Measurements from ENCODE around the gene PHRF1.

Gene PHRF1, protein sequence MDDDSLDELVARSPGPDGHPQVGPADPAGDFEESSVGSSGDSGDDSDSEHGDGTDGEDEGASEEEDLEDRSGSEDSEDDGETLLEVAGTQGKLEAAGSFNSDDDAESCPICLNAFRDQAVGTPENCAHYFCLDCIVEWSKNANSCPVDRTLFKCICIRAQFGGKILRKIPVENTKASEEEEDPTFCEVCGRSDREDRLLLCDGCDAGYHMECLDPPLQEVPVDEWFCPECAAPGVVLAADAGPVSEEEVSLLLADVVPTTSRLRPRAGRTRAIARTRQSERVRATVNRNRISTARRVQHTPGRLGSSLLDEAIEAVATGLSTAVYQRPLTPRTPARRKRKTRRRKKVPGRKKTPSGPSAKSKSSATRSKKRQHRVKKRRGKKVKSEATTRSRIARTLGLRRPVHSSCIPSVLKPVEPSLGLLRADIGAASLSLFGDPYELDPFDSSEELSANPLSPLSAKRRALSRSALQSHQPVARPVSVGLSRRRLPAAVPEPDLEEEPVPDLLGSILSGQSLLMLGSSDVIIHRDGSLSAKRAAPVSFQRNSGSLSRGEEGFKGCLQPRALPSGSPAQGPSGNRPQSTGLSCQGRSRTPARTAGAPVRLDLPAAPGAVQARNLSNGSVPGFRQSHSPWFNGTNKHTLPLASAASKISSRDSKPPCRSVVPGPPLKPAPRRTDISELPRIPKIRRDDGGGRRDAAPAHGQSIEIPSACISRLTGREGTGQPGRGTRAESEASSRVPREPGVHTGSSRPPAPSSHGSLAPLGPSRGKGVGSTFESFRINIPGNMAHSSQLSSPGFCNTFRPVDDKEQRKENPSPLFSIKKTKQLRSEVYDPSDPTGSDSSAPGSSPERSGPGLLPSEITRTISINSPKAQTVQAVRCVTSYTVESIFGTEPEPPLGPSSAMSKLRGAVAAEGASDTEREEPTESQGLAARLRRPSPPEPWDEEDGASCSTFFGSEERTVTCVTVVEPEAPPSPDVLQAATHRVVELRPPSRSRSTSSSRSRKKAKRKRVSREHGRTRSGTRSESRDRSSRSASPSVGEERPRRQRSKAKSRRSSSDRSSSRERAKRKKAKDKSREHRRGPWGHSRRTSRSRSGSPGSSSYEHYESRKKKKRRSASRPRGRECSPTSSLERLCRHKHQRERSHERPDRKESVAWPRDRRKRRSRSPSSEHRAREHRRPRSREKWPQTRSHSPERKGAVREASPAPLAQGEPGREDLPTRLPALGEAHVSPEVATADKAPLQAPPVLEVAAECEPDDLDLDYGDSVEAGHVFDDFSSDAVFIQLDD (N-terminal part only)

DNA sequence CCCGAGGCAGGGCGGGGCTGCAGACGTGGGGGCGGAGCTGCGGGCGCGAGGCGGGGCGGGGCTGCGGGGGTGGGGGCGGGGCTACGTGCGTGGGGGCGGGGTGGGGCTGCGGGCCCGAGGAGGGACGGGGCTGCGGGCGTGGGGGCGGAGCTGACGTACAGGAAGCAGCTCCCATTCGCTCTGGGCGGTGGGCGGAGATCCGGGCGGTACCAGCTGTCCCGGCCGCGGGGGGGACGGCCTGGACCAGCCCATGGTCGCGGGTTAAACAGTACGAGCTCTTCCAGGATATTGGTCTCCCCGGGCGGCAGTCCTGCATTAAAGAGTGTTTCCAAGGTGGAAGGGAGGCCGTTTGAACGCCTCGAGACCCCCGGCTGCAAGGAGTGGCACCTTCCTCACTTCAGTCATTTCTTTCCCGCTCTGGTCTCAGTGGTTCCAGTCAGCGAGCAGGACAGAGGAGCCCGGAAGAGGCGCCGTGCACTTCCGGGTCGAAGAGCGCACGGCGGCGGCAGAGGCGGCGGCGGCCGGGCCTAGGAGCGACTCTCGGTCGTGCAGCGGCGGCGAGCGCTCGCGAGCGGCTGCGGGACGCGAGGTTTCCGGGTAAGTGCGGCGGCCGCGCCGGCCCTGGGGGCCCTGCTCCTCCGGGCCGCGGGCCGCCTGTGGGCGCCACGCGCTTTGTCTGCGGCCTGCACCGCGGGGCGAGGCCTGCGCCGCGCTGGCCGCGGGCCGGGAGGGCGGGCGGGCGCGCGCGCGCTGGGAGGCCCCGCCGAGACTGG lies at the start of gene PHRF1:
PHRF1 (plus strand) TSS at position 475 of the 773 bp plus-strand sequence. CDS start 5,043 bp downstream, outside the sequence.
- H3K9me3 ChIP-seq (ENCODE audit: control insufficient read depth, low read depth, low read length): no peaks in the 10 kb centered on the region
- peak within 1 kb of the TSS; percentile 99 for H3K9ac ChIP-seq (ENCODE audit: low read length)
- H3K36me3 ChIP-seq (ENCODE audit: control insufficient read depth, low read depth, low read length): no peaks in the 10 kb centered on the region
- H3K27ac ChIP-seq (ENCODE audit: low read length): peak within 1 kb of the TSS; percentile 98
- H3K4me3 ChIP-seq (ENCODE audit: low read length): peak within 1 kb of the TSS; percentile 82
- H3K4me1 ChIP-seq (ENCODE audit: control insufficient read depth, low read depth, low read length): peaks cover 16% of the 10 kb centered on the region
- H3K27me3 ChIP-seq (ENCODE audit: control insufficient read depth, insufficient read depth, low read length): peaks cover 24% of the 10 kb centered on the region

DNA sequence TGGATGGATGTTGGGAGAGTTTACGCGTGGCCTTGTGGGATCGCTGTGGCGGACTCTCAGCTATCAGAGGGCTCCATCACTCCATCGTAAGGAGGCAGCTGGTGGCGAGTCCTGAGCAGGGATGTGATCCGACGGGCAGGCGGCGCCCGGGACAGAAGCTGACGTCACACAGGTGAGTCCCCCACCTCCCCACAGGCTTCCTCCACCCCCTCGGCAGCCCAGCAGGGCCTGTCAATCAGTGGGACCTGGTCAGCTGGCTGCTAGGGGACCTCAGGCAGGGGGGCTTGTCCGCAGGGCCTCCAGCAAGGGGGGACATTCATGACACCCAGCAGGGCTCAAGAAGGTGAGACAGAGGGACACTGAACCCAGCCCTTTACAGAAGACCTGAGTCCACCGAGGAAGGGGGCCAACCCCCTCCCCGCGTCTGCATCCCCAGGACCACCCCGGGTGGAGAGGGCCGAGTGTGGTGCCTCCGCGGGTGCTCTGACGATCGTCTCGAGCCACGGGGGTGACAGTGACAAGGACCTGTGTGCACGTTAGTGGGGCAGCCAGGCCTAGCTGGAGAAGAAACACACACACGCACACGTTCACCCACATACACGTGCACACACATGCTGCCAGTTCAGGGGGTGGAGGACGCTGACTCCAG lies 48.0 kb upstream of the PHRF1 start:
- Histone ChIP-seq H3K9ac (ENCODE audit: low read length) (no peak overlapping the region), H3K9me3 (ENCODE audit: control insufficient read depth, low read depth, low read length) (no peaks in the 10 kb centered on the region), H3K27me3 (ENCODE audit: control insufficient read depth, insufficient read depth, low read length) (no peaks in the 10 kb centered on the region), H3K4me1 (ENCODE audit: control insufficient read depth, low read depth, low read length) (no peaks in the 10 kb centered on the region), H3K36me3 (ENCODE audit: control insufficient read depth, low read depth, low read length) (no peaks in the 10 kb centered on the region), H3K4me3 (ENCODE audit: low read length) (no peak overlapping the region), H3K27ac (ENCODE audit: low read length) (no peak overlapping the region)

DNA sequence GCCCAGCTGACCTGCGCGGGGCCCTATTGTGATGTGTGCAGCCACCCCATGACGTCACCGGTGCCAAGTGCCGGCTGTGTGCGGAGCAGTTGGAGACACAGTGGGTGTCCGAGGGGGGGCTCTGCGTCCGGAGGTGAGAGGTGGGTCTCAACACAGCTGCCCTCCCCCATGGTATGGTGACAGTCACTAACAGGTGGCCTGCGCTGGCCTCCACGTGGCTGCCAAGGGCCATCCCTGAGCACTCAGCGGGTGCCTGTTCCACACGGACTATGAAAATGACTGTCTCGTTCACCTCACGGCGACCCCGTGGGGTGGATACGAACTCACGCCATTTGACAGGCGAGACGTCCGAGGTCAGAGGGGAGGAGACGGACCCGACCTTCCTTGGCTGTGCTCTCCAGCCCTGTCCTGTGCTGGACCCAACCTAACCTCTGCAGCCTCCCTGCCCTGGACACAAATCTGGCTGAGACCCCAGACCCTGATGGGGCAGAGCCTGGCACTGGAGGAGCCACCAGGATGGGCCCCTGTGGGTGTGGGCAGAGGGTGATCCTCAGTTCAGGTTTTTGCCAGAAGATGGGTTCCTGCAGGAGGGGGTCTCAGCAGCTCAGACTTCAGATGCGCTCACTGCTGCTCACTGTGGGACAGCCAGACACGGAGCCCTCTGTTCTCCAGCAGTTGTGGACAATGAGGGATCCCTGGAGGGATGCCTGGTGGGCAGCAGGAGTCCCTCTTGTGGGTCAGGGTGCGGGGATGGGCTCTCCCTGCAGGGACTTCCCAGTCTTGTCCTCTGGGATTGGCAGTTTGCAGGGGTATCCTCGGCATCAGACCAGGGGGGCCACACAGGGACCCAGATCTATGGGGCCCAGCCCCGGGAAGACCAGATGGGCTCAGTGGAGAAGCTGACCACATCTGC lies 47.2 kb upstream of the PHRF1 start:
- Histone ChIP-seq H3K4me3 (ENCODE audit: low read length) (no peak overlapping the region), H3K36me3 (ENCODE audit: control insufficient read depth, low read depth, low read length) (no peaks in the 10 kb centered on the region), H3K4me1 (ENCODE audit: control insufficient read depth, low read depth, low read length) (no peaks in the 10 kb centered on the region), H3K9ac (ENCODE audit: low read length) (no peak overlapping the region), H3K27ac (ENCODE audit: low read length) (no peak overlapping the region), H3K9me3 (ENCODE audit: control insufficient read depth, low read depth, low read length) (no peaks in the 10 kb centered on the region), H3K27me3 (ENCODE audit: control insufficient read depth, insufficient read depth, low read length) (no peaks in the 10 kb centered on the region)

DNA sequence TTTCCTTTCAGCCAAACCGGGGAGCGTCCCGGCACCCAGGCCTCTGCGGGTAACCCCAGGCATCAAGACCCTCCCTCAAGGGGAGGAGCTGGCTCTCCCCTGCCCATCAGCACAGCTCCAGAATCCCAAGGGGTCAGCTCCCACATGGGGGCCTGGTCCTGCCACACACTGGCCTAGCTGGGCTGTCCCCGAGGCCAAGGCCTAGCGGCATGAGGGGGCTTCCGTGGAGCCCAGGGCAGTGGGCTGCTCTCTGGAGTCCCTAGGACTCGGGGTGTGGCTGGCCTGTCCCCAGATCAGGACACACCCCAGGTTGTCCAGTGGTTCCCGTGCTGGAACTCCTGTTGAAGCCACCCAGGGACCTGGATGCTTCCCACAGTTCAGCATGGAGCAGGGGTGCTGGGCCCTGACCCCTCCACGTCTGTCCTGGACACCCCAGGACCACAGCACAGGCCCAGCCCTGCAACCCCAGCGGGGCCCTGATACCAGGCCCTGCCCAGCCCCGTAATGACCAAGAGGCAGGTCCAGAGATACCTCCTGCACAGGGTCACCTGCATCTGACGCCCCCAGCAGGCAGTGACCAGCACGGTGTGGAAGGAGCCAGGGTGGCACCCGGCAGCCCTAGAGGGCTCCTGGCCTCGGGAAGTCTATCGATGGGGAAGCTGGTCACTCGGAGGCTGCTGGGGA lies 46.4 kb upstream of the PHRF1 start:
- Histone ChIP-seq H3K27ac (ENCODE audit: low read length) (no peak overlapping the region), H3K36me3 (ENCODE audit: control insufficient read depth, low read depth, low read length) (no peaks in the 10 kb centered on the region), H3K9me3 (ENCODE audit: control insufficient read depth, low read depth, low read length) (no peaks in the 10 kb centered on the region), H3K4me1 (ENCODE audit: control insufficient read depth, low read depth, low read length) (no peaks in the 10 kb centered on the region), H3K4me3 (ENCODE audit: low read length) (no peak overlapping the region), H3K27me3 (ENCODE audit: control insufficient read depth, insufficient read depth, low read length) (no peaks in the 10 kb centered on the region), H3K9ac (ENCODE audit: low read length) (no peak overlapping the region)

DNA sequence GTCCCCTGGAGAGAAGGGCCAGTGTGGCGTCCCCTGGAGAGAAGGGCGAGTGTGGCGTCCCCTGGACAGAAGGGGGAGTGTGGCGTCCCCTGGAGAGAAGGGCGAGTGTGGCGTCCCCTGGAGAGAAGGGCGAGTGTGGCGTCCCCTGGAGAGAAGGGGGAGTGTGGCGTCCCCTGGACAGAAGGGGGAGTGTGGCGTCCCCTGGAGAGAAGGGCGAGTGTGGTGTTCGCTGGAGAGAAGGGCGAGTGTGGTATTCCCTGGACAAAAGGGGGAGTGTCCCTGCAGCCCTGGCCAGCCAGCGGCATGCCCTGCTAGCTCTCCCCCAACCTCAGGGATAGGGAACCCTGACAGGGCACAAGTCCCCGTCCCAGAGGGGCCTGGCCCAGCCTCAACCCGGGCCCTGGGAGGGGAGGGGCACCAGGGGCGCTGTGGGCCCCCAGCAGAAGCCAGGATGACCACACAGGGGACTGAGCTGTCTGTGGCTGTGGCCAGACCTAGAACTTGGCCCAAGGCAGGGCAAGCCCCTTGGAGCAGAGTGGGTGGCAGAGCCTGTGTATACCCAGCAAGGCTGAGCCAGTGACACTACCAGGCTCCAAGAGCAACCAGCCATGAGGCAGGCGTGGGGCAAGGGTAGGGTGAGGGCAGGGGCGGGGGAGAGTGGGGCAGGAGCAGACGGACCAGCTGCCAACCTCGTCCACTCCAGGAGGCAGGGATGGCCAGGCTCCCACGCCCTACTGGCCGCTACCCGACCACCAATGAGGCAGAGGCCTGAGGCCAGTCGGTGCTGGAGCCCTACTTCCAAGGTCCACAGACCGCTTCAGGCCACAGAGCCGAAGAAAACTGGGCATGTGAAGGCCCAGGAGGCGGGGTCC lies 45.1 kb upstream of the PHRF1 start:
- Histone ChIP-seq H3K9ac (ENCODE audit: low read length) (no peak overlapping the region), H3K4me1 (ENCODE audit: control insufficient read depth, low read depth, low read length) (no peaks in the 10 kb centered on the region), H3K27ac (ENCODE audit: low read length) (no peak overlapping the region), H3K9me3 (ENCODE audit: control insufficient read depth, low read depth, low read length) (no peaks in the 10 kb centered on the region), H3K4me3 (ENCODE audit: low read length) (no peak overlapping the region), H3K27me3 (ENCODE audit: control insufficient read depth, insufficient read depth, low read length) (peaks cover 3% of the 10 kb centered on the region), H3K36me3 (ENCODE audit: control insufficient read depth, low read depth, low read length) (no peaks in the 10 kb centered on the region)

DNA sequence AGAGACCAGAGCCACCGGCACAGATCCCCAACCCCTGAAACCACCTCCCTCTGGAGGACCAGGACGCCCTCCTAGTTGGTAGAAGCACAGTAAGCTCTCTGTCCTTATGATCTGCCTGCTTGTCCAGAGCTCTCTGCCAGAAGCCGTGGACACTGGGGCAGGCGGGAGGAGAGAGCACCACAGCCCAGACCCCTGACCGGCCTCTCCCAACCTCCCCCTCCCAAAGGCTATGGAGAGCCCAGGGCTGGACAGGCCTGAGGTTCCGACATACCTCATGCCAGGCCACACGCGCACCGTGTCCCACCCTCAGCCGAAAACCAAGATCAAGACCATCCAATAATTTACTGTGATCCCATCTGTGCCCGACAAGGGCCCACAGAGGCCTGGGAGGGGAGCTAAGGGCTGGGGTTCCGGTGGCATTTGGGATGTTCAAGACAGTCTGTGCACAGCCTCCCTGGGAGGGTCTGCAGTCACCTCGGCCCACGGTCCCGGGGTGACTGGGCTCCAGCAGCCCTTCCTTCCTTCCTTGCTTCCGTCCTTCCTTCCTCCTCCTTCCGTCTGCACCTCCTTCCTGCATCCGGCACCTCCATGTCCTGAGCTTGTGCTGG lies 44.2 kb upstream of the PHRF1 start:
- H3K4me3 ChIP-seq (ENCODE audit: low read length): no peak overlapping the region
- H3K36me3 ChIP-seq (ENCODE audit: control insufficient read depth, low read depth, low read length): no peaks in the 10 kb centered on the region
- H3K27ac ChIP-seq (ENCODE audit: low read length): no peak overlapping the region
- peaks cover 11% of the 10 kb centered on the region for H3K27me3 ChIP-seq (ENCODE audit: control insufficient read depth, insufficient read depth, low read length)
- no peaks in the 10 kb centered on the region for H3K4me1 ChIP-seq (ENCODE audit: control insufficient read depth, low read depth, low read length)
- no peaks in the 10 kb centered on the region for H3K9me3 ChIP-seq (ENCODE audit: control insufficient read depth, low read depth, low read length)
- H3K9ac ChIP-seq (ENCODE audit: low read length): no peak overlapping the region

DNA sequence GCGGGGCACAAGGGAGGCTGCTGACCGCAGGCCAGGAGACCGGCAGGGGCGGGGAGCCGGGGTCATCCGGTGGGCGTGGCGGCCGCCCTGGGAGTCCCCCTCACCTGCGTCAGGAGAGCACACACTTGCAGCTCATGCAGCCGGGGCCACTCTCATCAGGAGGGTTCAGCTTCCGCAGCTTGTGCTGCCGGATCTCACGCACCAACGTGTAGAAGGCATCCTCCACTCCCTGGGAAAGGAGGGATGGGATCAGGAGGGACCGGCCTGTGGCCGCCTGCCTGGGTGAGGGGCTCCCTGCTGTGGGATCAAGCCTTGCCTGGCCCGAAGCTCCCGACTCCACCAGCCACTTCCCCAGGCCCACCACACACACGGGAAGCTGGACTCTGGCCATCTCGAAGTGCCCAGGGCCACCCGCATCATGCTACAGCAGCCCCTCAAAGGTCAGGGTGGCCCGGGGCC lies 43.7 kb upstream of the PHRF1 start:
- H3K4me3 ChIP-seq (ENCODE audit: low read length): no peak overlapping the region
- H3K9me3 ChIP-seq (ENCODE audit: control insufficient read depth, low read depth, low read length): no peaks in the 10 kb centered on the region
- no peak overlapping the region for H3K9ac ChIP-seq (ENCODE audit: low read length)
- peaks cover 16% of the 10 kb centered on the region for H3K27me3 ChIP-seq (ENCODE audit: control insufficient read depth, insufficient read depth, low read length)
- H3K4me1 ChIP-seq (ENCODE audit: control insufficient read depth, low read depth, low read length): no peaks in the 10 kb centered on the region
- H3K27ac ChIP-seq (ENCODE audit: low read length): no peak overlapping the region
- no peaks in the 10 kb centered on the region for H3K36me3 ChIP-seq (ENCODE audit: control insufficient read depth, low read depth, low read length)

DNA sequence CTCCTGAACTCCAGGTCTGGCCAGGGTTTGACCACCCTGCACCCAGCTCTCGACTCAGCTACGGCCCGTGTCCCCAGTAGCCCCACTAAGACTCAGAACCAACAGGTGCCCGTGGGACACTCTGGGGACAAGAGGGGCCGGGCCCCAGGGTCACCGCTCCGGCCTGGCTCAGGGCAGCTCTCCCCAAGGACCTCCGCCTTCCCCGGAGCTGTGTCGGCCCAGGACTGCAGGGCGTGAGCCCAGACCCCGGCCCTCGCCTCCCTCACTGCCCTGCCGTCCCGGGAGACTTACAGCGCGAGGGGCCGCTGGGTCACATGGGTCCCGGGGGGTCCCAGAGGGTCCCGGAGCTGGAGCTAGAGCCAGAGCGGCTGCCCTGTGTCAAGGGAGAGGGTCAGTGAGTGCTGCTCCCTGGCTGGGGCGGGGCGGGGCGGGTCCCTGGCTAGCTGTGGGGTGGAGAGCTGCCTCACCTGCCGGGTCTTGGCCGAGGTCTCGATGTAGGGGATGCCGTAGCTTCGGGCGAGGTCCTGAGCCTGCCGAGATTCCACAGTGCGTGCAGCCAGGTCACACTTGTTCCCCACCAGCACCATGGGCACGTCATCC lies 43.2 kb upstream of the PHRF1 start:
- Histone ChIP-seq H3K27ac (ENCODE audit: low read length) (no peak overlapping the region), H3K4me1 (ENCODE audit: control insufficient read depth, low read depth, low read length) (no peaks in the 10 kb centered on the region), H3K9ac (ENCODE audit: low read length) (no peak overlapping the region), H3K9me3 (ENCODE audit: control insufficient read depth, low read depth, low read length) (no peaks in the 10 kb centered on the region), H3K27me3 (ENCODE audit: control insufficient read depth, insufficient read depth, low read length) (peaks cover 22% of the 10 kb centered on the region), H3K36me3 (ENCODE audit: control insufficient read depth, low read depth, low read length) (no peaks in the 10 kb centered on the region), H3K4me3 (ENCODE audit: low read length) (no peak overlapping the region)
